GM12878 (cell line): Measurements from ENCODE around the gene PIP4K2A.

ENCODE experiments used
- CHD2 ChIP-seq: IDR thresholded peaks from 2 replicates; pipeline ENCODE4 v1.6.1; 2011; ENCODE audit warnings: low read depth, low read length, improper control_type of control experiment, borderline replicate concordance
- EP300 ChIP-seq, 2 experiments: fragments of 150-350 bp in 1 of 2; IDR thresholded peaks; 2 replicates each; pipeline ENCODE4 v1.6.1; 2011 to 2012; ENCODE audit warnings: low read depth in 2 of 2, low read length in 2 of 2, borderline replicate concordance in 1 of 2, improper control_type of control experiment in 1 of 2, inconsistent platforms in 1 of 2; ENCODE audit not compliant: control insufficient read depth in 1 of 2
- EZH2 ChIP-seq: IDR thresholded peaks from 2 replicates; pipeline ENCODE4 v1.6.1; 2012; ENCODE audit warnings: low read depth, mild to moderate bottlenecking, control low read depth, inconsistent platforms, low read length, borderline replicate concordance; ENCODE audit not compliant: control insufficient read depth
- POLR2A ChIP-seq: IDR thresholded peaks from 2 replicates; pipeline ENCODE4 v1.6.1; 2011; ENCODE audit warnings: low read depth, mild to moderate bottlenecking, low read length
- POLR2AphosphoS2 ChIP-seq: IDR thresholded peaks from 2 replicates; pipeline ENCODE4 v1.6.1; 2011; ENCODE audit warnings: low read depth, mild to moderate bottlenecking, low read length, improper control_type of control experiment, moderate library complexity
- RAD51 ChIP-seq: fragments of 450-650 bp; IDR thresholded peaks from 2 replicates; pipeline ENCODE4 v1.6.1; 2016; ENCODE audit warnings: moderate library complexity, mild to moderate bottlenecking, inconsistent platforms
- RFX5 ChIP-seq: IDR thresholded peaks from 2 replicates; pipeline ENCODE4 v1.6.1; 2011; ENCODE audit warnings: low read depth, low read length, improper control_type of control experiment
- SIN3A ChIP-seq: IDR thresholded peaks from 2 replicates; pipeline ENCODE4 v1.6.1; 2012; ENCODE audit warnings: low read depth, low read length, improper control_type of control experiment
- TBL1XR1 ChIP-seq: IDR thresholded peaks from 2 replicates; pipeline ENCODE4 v1.6.1; 2012; ENCODE audit warnings: low read depth, low read length, improper control_type of control experiment
- ZZZ3 ChIP-seq: IDR thresholded peaks from 2 replicates; pipeline ENCODE4 v1.6.1; 2011; ENCODE audit warnings: low read depth; ENCODE audit not compliant: control insufficient read depth, insufficient read length
- TF ChIP-seq, protein P1 (sequence below), 3 experiments: IDR thresholded peaks in 2 of 3; conservative IDR thresholded peaks in 1 of 3; 2 replicates each; pipeline ENCODE4 v1.5.1; 2011; ENCODE audit warnings: low read depth in 3 of 3, low read length in 3 of 3, mild to moderate bottlenecking in 3 of 3, control low read depth in 2 of 3, moderate library complexity in 2 of 3, inconsistent platforms in 1 of 3, mixed read lengths in 1 of 3; ENCODE audit not compliant: control insufficient read depth in 2 of 3, insufficient read depth in 1 of 3; ENCODE audit errors: extremely low read depth in 1 of 3
- TF ChIP-seq, protein P2 (sequence below): fragments of 150-350 bp; IDR thresholded peaks from 2 replicates; pipeline ENCODE4 v1.6.1; 2014; ENCODE audit warnings: mild to moderate bottlenecking, low read depth, low read length

DNA sequence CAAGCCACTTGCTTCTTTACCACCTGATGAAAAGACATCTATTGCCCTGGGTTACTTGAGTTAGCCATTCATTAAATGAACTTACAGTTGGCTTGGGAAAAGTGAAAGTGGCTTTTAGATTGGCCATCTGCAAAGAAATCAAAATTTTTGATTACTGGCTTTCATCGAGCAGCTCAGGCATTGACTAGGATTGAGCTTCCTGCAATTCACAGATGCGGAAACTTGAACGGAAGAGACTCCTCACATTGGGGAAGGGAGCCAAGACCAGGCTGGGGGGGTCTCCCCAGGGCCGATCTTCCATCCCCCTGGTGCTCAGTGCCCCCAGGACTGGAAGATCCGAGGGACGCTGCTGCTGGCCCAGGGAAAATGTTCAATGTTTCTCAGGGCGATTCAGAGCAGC is 145.4 kb downstream of the PIP4K2A start:
- TF ChIP-seq EP300 (IDR thresholded peaks at IDR 0.05; ENCODE audit: borderline replicate concordance in 1 of 2, control insufficient read depth in 1 of 2, low read depth in 2 of 2, low read length in 2 of 2) (no peak), ZZZ3 (no peak), RAD51 (no peak), POLR2A (no peak), POLR2AphosphoS2 (no peak), CHD2 (no peak), EZH2 (no peak), TBL1XR1 (no peak), SIN3A (no peak), RFX5 (no peak)
- TF ChIP-seq, protein P1, sequence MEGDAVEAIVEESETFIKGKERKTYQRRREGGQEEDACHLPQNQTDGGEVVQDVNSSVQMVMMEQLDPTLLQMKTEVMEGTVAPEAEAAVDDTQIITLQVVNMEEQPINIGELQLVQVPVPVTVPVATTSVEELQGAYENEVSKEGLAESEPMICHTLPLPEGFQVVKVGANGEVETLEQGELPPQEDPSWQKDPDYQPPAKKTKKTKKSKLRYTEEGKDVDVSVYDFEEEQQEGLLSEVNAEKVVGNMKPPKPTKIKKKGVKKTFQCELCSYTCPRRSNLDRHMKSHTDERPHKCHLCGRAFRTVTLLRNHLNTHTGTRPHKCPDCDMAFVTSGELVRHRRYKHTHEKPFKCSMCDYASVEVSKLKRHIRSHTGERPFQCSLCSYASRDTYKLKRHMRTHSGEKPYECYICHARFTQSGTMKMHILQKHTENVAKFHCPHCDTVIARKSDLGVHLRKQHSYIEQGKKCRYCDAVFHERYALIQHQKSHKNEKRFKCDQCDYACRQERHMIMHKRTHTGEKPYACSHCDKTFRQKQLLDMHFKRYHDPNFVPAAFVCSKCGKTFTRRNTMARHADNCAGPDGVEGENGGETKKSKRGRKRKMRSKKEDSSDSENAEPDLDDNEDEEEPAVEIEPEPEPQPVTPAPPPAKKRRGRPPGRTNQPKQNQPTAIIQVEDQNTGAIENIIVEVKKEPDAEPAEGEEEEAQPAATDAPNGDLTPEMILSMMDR (IDR thresholded peaks at IDR 0.05 in 2 of 3, conservative IDR thresholded peaks at IDR 0.05 in 1 of 3; ENCODE audit: control insufficient read depth in 2 of 3, extremely low read depth in 1 of 3, insufficient read depth in 1 of 3, low read depth in 3 of 3, low read length in 3 of 3), result no peak
- TF ChIP-seq, protein P2, sequence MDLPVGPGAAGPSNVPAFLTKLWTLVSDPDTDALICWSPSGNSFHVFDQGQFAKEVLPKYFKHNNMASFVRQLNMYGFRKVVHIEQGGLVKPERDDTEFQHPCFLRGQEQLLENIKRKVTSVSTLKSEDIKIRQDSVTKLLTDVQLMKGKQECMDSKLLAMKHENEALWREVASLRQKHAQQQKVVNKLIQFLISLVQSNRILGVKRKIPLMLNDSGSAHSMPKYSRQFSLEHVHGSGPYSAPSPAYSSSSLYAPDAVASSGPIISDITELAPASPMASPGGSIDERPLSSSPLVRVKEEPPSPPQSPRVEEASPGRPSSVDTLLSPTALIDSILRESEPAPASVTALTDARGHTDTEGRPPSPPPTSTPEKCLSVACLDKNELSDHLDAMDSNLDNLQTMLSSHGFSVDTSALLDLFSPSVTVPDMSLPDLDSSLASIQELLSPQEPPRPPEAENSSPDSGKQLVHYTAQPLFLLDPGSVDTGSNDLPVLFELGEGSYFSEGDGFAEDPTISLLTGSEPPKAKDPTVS, result no peak
